ENCODE measurements around the gene GTPBP10.

GRCh38 chr7:90412458-90413184, 66.1 kb downstream of the GTPBP10 start:
- TF ChIP-seq CTCF (IDR thresholded peaks at IDR 0.05) (no peak), POLR2A (IDR thresholded peaks at IDR 0.05) (no peak)

All from thyroid gland (tissue), 4 donors.